HEK293 (cell line): ENCODE data around the gene SUMO3.

Experiments
- CTCF ChIA-PET: fragments of 350-600 bp; formaldehyde crosslinking; extraction: SDS; loops from one replicate; lab custom pipeline; 2021; ENCODE audit warnings: antibody characterized with exemption; lab: Yijun Ruan, JAX
- POLR2A ChIA-PET: fragments of 300-600 bp; formaldehyde crosslinking; extraction: SDS; loops from one replicate; lab custom pipeline; 2020; ENCODE audit warnings: antibody characterized with exemption, inconsistent platforms; lab: Yijun Ruan, JAX
- H3K27ac ChIP-seq: fragments of 200-500 bp; sonication (Bioruptor generic); 2 replicates; pipeline ENCODE4 v1.5.1; 2014; ENCODE audit warnings: low read depth, low read length, control low read depth, inconsistent platforms; ENCODE audit errors: extremely low read depth
- H3K36me3 ChIP-seq, 2 experiments: fragments of 200-500 bp in 1 of 2; sonication (Bioruptor generic) in 1 of 2; 1 replicate in 1 of 2; 2 replicates in 1 of 2; pipeline ENCODE4 v1.5.1; 2014 to 2017; ENCODE audit warnings: inconsistent platforms in 2 of 2, low read length in 2 of 2; ENCODE audit not compliant: control insufficient read depth in 2 of 2, insufficient read depth in 1 of 2
- H3K4me1 ChIP-seq: fragments of 200-500 bp; sonication (Bioruptor generic); 2 replicates; pipeline ENCODE4 v1.5.1; 2014; ENCODE audit warnings: mild to moderate bottlenecking, low read length, inconsistent platforms; ENCODE audit not compliant: control insufficient read depth, insufficient read depth
- H3K4me3 ChIP-seq: 2 replicates; pipeline ENCODE4 v1.5.1; 2011; ENCODE audit warnings: low read depth, mild to moderate bottlenecking, control low read depth, low read length, moderate library complexity
- H3K9me3 ChIP-seq: fragments of 200-500 bp; sonication (Bioruptor generic); 2 replicates; pipeline ENCODE4 v1.5.1; 2014; ENCODE audit warnings: low read depth, low read length, inconsistent platforms; ENCODE audit not compliant: control insufficient read depth, insufficient read depth
- EGR2 ChIP-seq: fragments of 450-650 bp; formaldehyde crosslinking; IDR thresholded peaks from 2 replicates; pipeline ENCODE4 v1.5.1; 2016; ENCODE audit warnings: low read depth, missing biosample characterization, missing genetic modification characterization
- GLI2 ChIP-seq: fragments of 450-650 bp; formaldehyde crosslinking; IDR thresholded peaks from 2 replicates; pipeline ENCODE4; 2017; ENCODE audit warnings: missing biosample characterization, missing genetic modification characterization, low read depth, borderline replicate concordance
- GLIS1 ChIP-seq: fragments of 450-650 bp; formaldehyde crosslinking; IDR thresholded peaks from 2 replicates; pipeline ENCODE4 v1.5.1; 2016; ENCODE audit warnings: missing biosample characterization, missing genetic modification characterization
- KLF9 ChIP-seq: fragments of 450-650 bp; formaldehyde crosslinking; IDR thresholded peaks from 2 replicates; pipeline ENCODE4 v1.5.1; 2016; ENCODE audit warnings: missing biosample characterization, missing genetic modification characterization, low read depth
- OSR2 ChIP-seq: fragments of 450-650 bp; formaldehyde crosslinking; IDR thresholded peaks from 2 replicates; pipeline ENCODE4 v1.5.1; 2016; ENCODE audit warnings: missing biosample characterization, missing genetic modification characterization
- RBAK ChIP-seq: fragments of 450-650 bp; formaldehyde crosslinking; IDR thresholded peaks from 2 replicates; pipeline ENCODE4 v1.5.1; 2016; ENCODE audit warnings: missing biosample characterization, missing genetic modification characterization
- SCRT2 ChIP-seq: fragments of 450-650 bp; formaldehyde crosslinking; IDR thresholded peaks from 2 replicates; pipeline ENCODE4 v1.5.1; 2016; ENCODE audit warnings: missing biosample characterization, missing genetic modification characterization
- ZBTB11 ChIP-seq: fragments of 450-650 bp; formaldehyde crosslinking; conservative IDR thresholded peaks from 2 replicates; pipeline ENCODE4 v1.5.1; 2016; ENCODE audit warnings: low read depth, missing biosample characterization, missing genetic modification characterization
- ZBTB26 ChIP-seq: fragments of 450-650 bp; formaldehyde crosslinking; optimal IDR thresholded peaks from 2 replicates; pipeline ENCODE3; 2016; ENCODE audit warnings: missing biosample characterization, mild to moderate bottlenecking, missing genetic modification characterization
- ZBTB48 ChIP-seq: fragments of 450-650 bp; formaldehyde crosslinking; IDR thresholded peaks from 2 replicates; pipeline ENCODE4 v1.5.1; 2016; ENCODE audit warnings: missing biosample characterization, missing genetic modification characterization
- ZFHX2 ChIP-seq: fragments of 450-650 bp; formaldehyde crosslinking; conservative IDR thresholded peaks from 2 replicates; pipeline ENCODE4 v1.5.1; 2016; ENCODE audit warnings: missing biosample characterization, missing genetic modification characterization
- ZFP37 ChIP-seq: fragments of 450-650 bp; formaldehyde crosslinking; IDR thresholded peaks from 2 replicates; pipeline ENCODE4 v1.5.1; 2016; ENCODE audit warnings: missing biosample characterization, missing genetic modification characterization
- ZFP69B ChIP-seq: fragments of 450-650 bp; formaldehyde crosslinking; IDR thresholded peaks from 2 replicates; pipeline ENCODE4 v1.5.1; 2016; ENCODE audit warnings: missing biosample characterization, missing genetic modification characterization
- ZNF175 ChIP-seq: fragments of 450-650 bp; formaldehyde crosslinking; IDR thresholded peaks from 2 replicates; pipeline ENCODE4 v1.5.1; 2016; ENCODE audit warnings: missing biosample characterization, missing genetic modification characterization
- ZNF24 ChIP-seq: fragments of 450-650 bp; formaldehyde crosslinking; IDR thresholded peaks from 2 replicates; pipeline ENCODE4 v1.5.1; 2016; ENCODE audit warnings: missing biosample characterization, missing genetic modification characterization
- ZNF248 ChIP-seq: fragments of 450-650 bp; formaldehyde crosslinking; IDR thresholded peaks from 2 replicates; pipeline ENCODE4 v1.5.1; 2017; ENCODE audit warnings: missing biosample characterization, missing genetic modification characterization
- ZNF311 ChIP-seq: fragments of 450-650 bp; formaldehyde crosslinking; IDR thresholded peaks from 2 replicates; pipeline ENCODE4 v1.5.1; 2017; ENCODE audit warnings: missing biosample characterization, missing genetic modification characterization, borderline replicate concordance
- ZNF335 ChIP-seq: fragments of 450-650 bp; formaldehyde crosslinking; conservative IDR thresholded peaks from 2 replicates; pipeline ENCODE4 v1.5.1; 2016; ENCODE audit warnings: missing biosample characterization, missing genetic modification characterization
- ZNF341 ChIP-seq: fragments of 450-650 bp; formaldehyde crosslinking; IDR thresholded peaks from 2 replicates; pipeline ENCODE4; 2016; ENCODE audit warnings: low read depth, missing biosample characterization, missing genetic modification characterization
- ZNF423 ChIP-seq: fragments of 450-650 bp; formaldehyde crosslinking; IDR thresholded peaks from 2 replicates; pipeline ENCODE4 v1.5.1; 2016; ENCODE audit warnings: missing biosample characterization, missing genetic modification characterization
- ZNF558 ChIP-seq: fragments of 450-650 bp; formaldehyde crosslinking; IDR thresholded peaks from 2 replicates; pipeline ENCODE4 v1.5.1; 2016; ENCODE audit warnings: missing biosample characterization, missing genetic modification characterization
- ZNF596 ChIP-seq: fragments of 450-650 bp; IDR thresholded peaks from 2 replicates; pipeline ENCODE4 v1.5.0; 2018; ENCODE audit warnings: missing biosample characterization, mild to moderate bottlenecking, missing genetic modification characterization, moderate library complexity
- ZNF626 ChIP-seq: fragments of 450-650 bp; sonication (Bioruptor Pico); formaldehyde crosslinking; IDR thresholded peaks from 2 replicates; pipeline ENCODE4 v1.5.1; 2018; ENCODE audit warnings: missing biosample characterization, missing genetic modification characterization, inconsistent platforms
- ZNF629 ChIP-seq: fragments of 450-650 bp; formaldehyde crosslinking; IDR thresholded peaks from 2 replicates; pipeline ENCODE4 v1.5.1; 2017; ENCODE audit warnings: missing biosample characterization, missing genetic modification characterization
- ZSCAN23 ChIP-seq: fragments of 450-650 bp; formaldehyde crosslinking; IDR thresholded peaks from 2 replicates; pipeline ENCODE4 v1.5.1; 2016; ENCODE audit warnings: missing biosample characterization, missing genetic modification characterization

Gene SUMO3

GRCh38 chr21:44767834-44768831, 49.7 kb downstream of the SUMO3 start:
- peaks cover 8 to 43% of the 10 kb centered on the region in 2 experiments; a peak in 2 of 3 replicates for H3K36me3 ChIP-seq
- TF ChIP-seq ZNF629 (tag by site-specific recombination) = no peak
- peak; percentile 22; the same call in 1 of the 2 replicates for TF ChIP-seq OSR2 (tag by site-specific recombination)
- no peak for TF ChIP-seq ZSCAN23
- TF ChIP-seq ZBTB26 (tag by site-specific recombination) = no peak
- TF ChIP-seq GLIS1 (tag by site-specific recombination) = peak; percentile 40
- TF ChIP-seq ZNF596 (tag by site-specific recombination) = no peak
- TF ChIP-seq ZNF248 (tag by site-specific recombination) = no peak
- TF ChIP-seq KLF9 (tag by site-specific recombination) = no peak
- TF ChIP-seq ZNF341 (tag by site-specific recombination) = peak; percentile 67
- no peak for TF ChIP-seq ZNF24 (tag by site-specific recombination)
- no peak for TF ChIP-seq ZBTB11 (tag by site-specific recombination)
- no peak for TF ChIP-seq EGR2 (tag by site-specific recombination)
- H3K9me3 ChIP-seq = no peaks in the 10 kb centered on the region
- H3K4me1 ChIP-seq = no peaks in the 10 kb centered on the region
- no peak overlapping the region for H3K4me3 ChIP-seq
- CTCF ChIA-PET = interaction anchor here (0.7 kb wide), 1 partner anchor 25 kb away, joined by 3 read pairs; no protein-coding TSS in a partner anchor
- POLR2A ChIA-PET = no interaction called here
- no peak overlapping the region for H3K27ac ChIP-seq

- ChIA-PET CTCF (no interaction called here), POLR2A (no interaction called here)
- no peak for TF ChIP-seq ZNF335 (tag by site-specific recombination)
- Histone ChIP-seq H3K36me3 (peaks cover 8 to 30% of the 10 kb centered on the region in 2 experiments; a peak in 2 of 3 replicates), H3K4me1 (no peaks in the 10 kb centered on the region), H3K9me3 (no peaks in the 10 kb centered on the region), H3K4me3 (no peak overlapping the region), H3K27ac (no peak overlapping the region)
Measured at GRCh38 chr21:44766818-44767354, 51.0 kb downstream of the SUMO3 start.

GRCh38 chr21:44766014-44766817, 51.6 kb downstream of the SUMO3 start:
- POLR2A ChIA-PET = no interaction called here
- no peak overlapping the region; the same call in 1 of the 2 replicates for H3K27ac ChIP-seq
- TF ChIP-seq ZNF423 (no peak), SCRT2 (0 out of 2 replicates have a peak, but pooled peaks have one; percentile 6), ZFP69B (tag by site-specific recombination) (no peak), ZBTB48 (tag by site-specific recombination) (no peak; the same call in 1 of the 2 replicates), RBAK (tag by site-specific recombination) (no peak), ZNF626 (tag by site-specific recombination) (no peak), ZNF175 (tag by site-specific recombination) (no peak), ZNF311 (no peak), ZNF248 (tag by site-specific recombination) (no peak), GLI2 (no peak), ZFHX2 (tag by site-specific recombination) (peak; percentile 52; the same call in 1 of the 2 replicates), ZNF558 (tag by site-specific recombination) (no peak), ZFP37 (tag by site-specific recombination) (no peak)

More at GRCh38 chr21:44766014-44766817, 51.6 kb downstream of the SUMO3 start:
- H3K36me3 ChIP-seq = peaks cover 8 to 24% of the 10 kb centered on the region in 2 experiments; a peak in 2 of 3 replicates
- H3K9me3 ChIP-seq = no peaks in the 10 kb centered on the region
- H3K4me3 ChIP-seq = no peak overlapping the region
- CTCF ChIA-PET = no interaction called here
- no peaks in the 10 kb centered on the region for H3K4me1 ChIP-seq
